Glutamatergic neuron (in vitro differentiated cells): ENCODE results near the gene BMP8B. TPM values are rescaled to one million over a fixed set of nuclear protein-coding genes. Genes with fewer than 3 reads are reported as not detected.
"Not testable (repeated sequence)": the region's sequence is repeated elsewhere in the genome, so short reads cannot be mapped to it uniquely, and the experiment has no call there.

Source experiments
- DNase-seq: peaks from one replicate; pipeline ENCODE4 v3.0.0; 2022
- H3K27ac Mint-ChIP-seq: one replicate; pipeline ENCODE4 v1.8.0; 2020; ENCODE audit warnings: mild to moderate bottlenecking, mixed read lengths, inconsistent platforms; ENCODE audit not compliant: unreplicated experiment
- H3K27me3 Mint-ChIP-seq: one replicate; pipeline ENCODE4 v1.8.0; 2020; ENCODE audit warnings: mild to moderate bottlenecking, moderate library complexity, mixed read lengths, inconsistent platforms; ENCODE audit not compliant: unreplicated experiment
- H3K36me3 Mint-ChIP-seq: one replicate; pipeline ENCODE4 v1.8.0; 2020; ENCODE audit warnings: mild to moderate bottlenecking, mixed read lengths, inconsistent platforms; ENCODE audit not compliant: unreplicated experiment
- H3K4me1 Mint-ChIP-seq: one replicate; pipeline ENCODE4 v1.8.0; 2020; ENCODE audit warnings: mild to moderate bottlenecking, low read depth, mixed read lengths, inconsistent platforms; ENCODE audit not compliant: unreplicated experiment
- H3K4me3 Mint-ChIP-seq: one replicate; pipeline ENCODE4 v1.8.0; 2020; ENCODE audit warnings: mild to moderate bottlenecking, mixed read lengths, inconsistent platforms; ENCODE audit not compliant: unreplicated experiment
- H3K9me3 Mint-ChIP-seq: one replicate; pipeline ENCODE4 v1.8.0; 2020; ENCODE audit warnings: mild to moderate bottlenecking, moderate library complexity, mixed read lengths, inconsistent platforms; ENCODE audit not compliant: unreplicated experiment
- total RNA-seq: library from RNA; stranded (reverse); fragmentation: NEBNext Ultra II Directional; extraction: Animal tissue kit (Norgen Biotek cat#: 25700); gene quantifications from one replicate; pipeline ENCODE4 v1.2.1, GENCODE V29; 2021; ENCODE audit not compliant: unreplicated experiment
- TF ChIP-seq, protein P1 (sequence below): fragments of 200-600 bp; sonication (generic); IDR thresholded peaks from one replicate; pipeline ENCODE4 v1.5.0; 2021; ENCODE audit not compliant: partially characterized antibody, unreplicated experiment

BMP8B gene
- total RNA-seq, 1 donor from 2014 or later, result 0.12 TPM

DNA sequence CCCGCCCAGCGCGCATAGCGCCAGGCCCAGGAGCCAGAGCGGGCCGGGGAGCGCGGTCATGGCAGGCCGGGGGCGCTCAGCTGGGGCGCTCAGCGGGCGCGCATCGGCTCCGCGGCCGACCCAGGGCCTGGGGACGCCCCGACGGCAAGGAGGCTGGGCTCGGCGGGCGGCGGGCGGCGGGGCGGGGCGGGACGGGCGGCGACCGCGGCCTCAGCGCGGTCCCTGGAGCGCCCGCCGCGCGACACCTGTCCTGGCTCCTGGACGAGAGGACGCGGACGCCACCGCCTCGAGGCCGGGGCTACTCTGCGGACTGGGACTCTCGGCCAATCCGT, 273 bp downstream of the BMP8B start:
- Mint-ChIP-seq H3K9me3 (no peaks in the 10 kb centered on the region), H3K4me1 (no peaks in the 10 kb centered on the region)
- TF ChIP-seq, protein P1, sequence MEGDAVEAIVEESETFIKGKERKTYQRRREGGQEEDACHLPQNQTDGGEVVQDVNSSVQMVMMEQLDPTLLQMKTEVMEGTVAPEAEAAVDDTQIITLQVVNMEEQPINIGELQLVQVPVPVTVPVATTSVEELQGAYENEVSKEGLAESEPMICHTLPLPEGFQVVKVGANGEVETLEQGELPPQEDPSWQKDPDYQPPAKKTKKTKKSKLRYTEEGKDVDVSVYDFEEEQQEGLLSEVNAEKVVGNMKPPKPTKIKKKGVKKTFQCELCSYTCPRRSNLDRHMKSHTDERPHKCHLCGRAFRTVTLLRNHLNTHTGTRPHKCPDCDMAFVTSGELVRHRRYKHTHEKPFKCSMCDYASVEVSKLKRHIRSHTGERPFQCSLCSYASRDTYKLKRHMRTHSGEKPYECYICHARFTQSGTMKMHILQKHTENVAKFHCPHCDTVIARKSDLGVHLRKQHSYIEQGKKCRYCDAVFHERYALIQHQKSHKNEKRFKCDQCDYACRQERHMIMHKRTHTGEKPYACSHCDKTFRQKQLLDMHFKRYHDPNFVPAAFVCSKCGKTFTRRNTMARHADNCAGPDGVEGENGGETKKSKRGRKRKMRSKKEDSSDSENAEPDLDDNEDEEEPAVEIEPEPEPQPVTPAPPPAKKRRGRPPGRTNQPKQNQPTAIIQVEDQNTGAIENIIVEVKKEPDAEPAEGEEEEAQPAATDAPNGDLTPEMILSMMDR, result no peak

DNA sequence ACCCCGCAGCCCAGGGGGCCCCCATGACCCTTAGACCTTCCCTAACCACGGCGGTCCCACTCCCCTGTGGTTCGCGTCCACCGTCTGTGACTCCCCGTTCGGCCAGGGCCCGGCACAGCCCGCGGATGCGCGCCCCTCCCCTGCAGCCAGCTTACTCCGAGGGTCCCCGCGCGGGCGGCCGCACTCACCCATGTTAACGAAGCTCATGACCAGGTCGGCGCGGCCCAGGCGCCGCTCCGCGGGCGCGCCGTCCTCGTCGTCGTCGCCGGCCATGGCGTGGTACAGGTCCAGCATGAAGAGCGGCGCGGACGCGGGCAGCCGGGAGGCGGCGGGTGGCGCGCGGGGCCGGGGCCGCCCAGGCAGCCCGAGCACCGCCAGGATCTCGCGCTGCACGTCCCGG, 701 bp downstream of the BMP8B start:
- H3K27me3 Mint-ChIP-seq, result peaks cover 20% of the 10 kb centered on the region
- H3K9me3 Mint-ChIP-seq, H3K4me1 Mint-ChIP-seq, H3K27ac Mint-ChIP-seq, H3K36me3 Mint-ChIP-seq, DNase-seq, H3K4me3 Mint-ChIP-seq: not testable (repeated sequence)

More for the DNA sequence above, 273 bp downstream of the BMP8B start:
- Mint-ChIP-seq H3K4me3 (no peak overlapping the region), H3K36me3 (no peaks in the 10 kb centered on the region), H3K27me3 (peaks cover 20% of the 10 kb centered on the region), H3K27ac (no peak overlapping the region)
- no peak for DNase-seq

DNA sequence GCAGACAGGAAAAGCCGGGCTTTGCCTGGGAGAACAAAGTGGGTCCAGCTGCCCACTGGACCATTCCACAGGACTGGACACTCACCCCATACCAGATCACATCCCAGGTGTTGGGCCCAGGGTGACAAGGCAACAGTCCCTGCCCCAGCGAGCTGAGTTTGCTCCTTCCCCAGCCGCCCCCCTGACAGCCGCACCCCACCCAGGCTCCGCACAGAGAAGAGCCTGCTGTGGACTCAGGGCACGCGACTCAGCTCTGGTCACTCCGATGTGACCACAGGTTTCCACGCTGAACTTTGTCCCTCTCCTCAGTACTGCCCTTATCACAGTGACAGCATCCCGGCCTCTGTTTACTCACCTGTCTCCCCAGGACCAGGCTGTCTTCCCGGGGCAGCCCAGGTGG, 1.2 kb downstream of the BMP8B start:
- peaks cover 18% of the 10 kb centered on the region for H3K27me3 Mint-ChIP-seq
- H3K4me3 Mint-ChIP-seq, result no peak overlapping the region
- no peaks in the 10 kb centered on the region for H3K9me3 Mint-ChIP-seq
- TF ChIP-seq, protein P1, result no peak
- H3K36me3 Mint-ChIP-seq, result no peaks in the 10 kb centered on the region
- H3K4me1 Mint-ChIP-seq, result no peaks in the 10 kb centered on the region
- H3K27ac Mint-ChIP-seq, result no peak overlapping the region
- DNase-seq, result no peak

DNA sequence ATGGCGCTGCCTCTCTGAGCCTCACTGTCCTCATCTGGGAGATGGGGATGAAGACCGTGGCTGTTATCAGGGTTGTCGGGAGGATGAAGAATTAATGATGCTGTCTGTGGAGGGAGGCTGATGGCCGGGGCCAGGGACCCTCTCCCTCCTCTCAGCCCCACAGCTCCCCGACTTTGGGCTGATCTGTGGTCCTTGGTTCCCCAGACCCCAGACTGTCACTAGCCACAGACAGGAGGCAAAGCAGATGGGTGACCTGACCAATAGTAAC, 1.6 kb downstream of the BMP8B start:
- not testable (repeated sequence) for H3K27ac Mint-ChIP-seq, DNase-seq, H3K4me3 Mint-ChIP-seq, H3K9me3 Mint-ChIP-seq, H3K36me3 Mint-ChIP-seq, H3K4me1 Mint-ChIP-seq
- H3K27me3 Mint-ChIP-seq, result peaks cover 17% of the 10 kb centered on the region

DNA sequence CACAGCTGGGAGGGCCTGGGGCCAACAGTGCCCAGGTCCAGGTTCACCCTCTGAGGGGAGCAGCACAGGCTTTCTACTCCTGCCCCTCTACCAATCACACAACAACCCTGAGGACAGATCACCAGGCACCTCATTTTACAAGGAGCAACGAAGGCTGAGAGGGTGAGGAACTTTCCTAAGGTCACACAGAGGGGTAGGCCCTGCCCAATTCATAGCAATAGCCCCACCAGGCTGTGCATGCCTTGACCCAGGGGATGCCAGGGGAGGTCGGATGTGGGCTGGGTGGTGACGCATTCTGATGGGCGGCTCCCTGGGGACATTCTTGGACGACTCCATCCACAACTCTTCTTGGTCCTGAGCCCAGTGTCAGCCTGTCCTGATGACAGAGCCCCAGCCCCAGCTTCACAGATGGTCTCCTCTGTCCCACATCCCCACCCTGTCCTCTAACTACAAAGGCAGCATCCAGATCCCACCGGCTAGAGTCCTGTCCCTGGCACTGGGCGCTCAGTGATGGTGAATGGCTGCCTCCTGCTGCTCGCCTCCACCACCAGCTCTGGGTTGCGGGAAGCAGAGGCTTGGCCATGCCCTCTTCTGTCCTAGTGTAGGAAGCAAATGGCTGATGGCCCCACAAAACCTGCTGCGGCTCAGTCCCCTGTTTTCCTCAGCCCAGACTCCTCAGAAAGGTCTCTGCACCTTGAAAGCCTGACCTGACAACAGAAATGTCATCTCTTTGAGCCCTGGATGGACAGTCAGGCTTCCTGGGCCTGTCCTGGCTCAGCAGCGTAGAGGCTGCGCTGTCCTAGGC, 2.2 kb downstream of the BMP8B start:
- H3K27me3 Mint-ChIP-seq, result peaks cover 17% of the 10 kb centered on the region
- not testable (repeated sequence) for H3K36me3 Mint-ChIP-seq, H3K27ac Mint-ChIP-seq, DNase-seq, H3K9me3 Mint-ChIP-seq, H3K4me1 Mint-ChIP-seq, H3K4me3 Mint-ChIP-seq

DNA sequence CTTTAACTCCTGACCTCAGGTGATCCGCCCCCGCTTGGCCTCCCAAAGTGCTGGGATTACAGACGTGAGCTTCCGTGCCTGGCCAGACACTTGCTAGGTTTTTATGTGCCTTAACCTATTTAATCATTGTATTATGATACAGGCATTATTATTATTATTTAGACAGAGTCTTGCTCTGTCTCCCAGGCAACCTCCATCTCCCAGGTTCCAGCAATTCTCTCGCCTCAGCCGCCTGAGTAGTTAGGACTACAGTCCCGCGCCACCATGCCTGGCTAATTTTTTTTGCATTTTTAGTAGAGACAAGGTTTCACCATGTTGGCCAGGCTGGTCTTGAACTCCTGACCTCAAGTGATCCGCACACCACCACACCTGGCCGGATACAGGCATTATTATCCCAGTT, 6.0 kb downstream of the BMP8B start:
- not testable (repeated sequence) for DNase-seq, H3K4me1 Mint-ChIP-seq, H3K4me3 Mint-ChIP-seq, H3K27ac Mint-ChIP-seq, H3K9me3 Mint-ChIP-seq, H3K36me3 Mint-ChIP-seq
- H3K27me3 Mint-ChIP-seq, result peaks cover 14% of the 10 kb centered on the region

DNA sequence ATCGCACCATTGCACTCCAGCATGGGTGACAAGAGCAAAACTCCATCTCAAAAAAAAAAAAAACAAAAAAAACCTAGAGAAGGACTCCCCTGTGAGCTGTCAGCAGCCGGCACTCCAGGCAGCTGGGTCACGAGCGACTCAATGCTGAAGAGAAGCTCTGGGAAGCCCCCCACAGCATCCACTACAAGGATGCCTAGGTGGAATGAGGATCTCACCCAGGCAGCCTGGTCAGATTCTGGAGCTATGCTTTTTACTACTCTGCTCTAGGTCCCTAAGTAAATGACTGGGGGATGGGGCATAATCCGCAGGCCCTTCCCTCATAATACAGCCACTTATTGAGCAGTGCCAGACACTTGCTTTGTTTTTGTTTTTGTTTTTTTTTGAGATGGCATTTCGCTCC, 6.6 kb downstream of the BMP8B start:
- TF ChIP-seq, protein P1, result no peak
- H3K36me3 Mint-ChIP-seq, result no peaks in the 10 kb centered on the region

More for the DNA sequence above, 6.6 kb downstream of the BMP8B start:
- H3K27ac Mint-ChIP-seq, result no peak overlapping the region
- H3K4me1 Mint-ChIP-seq, result no peaks in the 10 kb centered on the region
- H3K9me3 Mint-ChIP-seq, result peaks cover 2% of the 10 kb centered on the region
- DNase-seq, result no peak
- no peak overlapping the region for H3K4me3 Mint-ChIP-seq
- peaks cover 11% of the 10 kb centered on the region for H3K27me3 Mint-ChIP-seq
